ENCODE data around the gene LEKR1. TPM values are rescaled to one million over a fixed set of nuclear protein-coding genes. Genes with fewer than 3 reads are reported as not detected.

Gene LEKR1
- total RNA-seq, result 2.4 and 4.1 TPM in 2 replicates
- long read RNA-seq, partial matches to known transcripts, result 1 of 8 reads
- long read RNA-seq, other reads (novel, unspliced or antisense), result 7 of 8 reads

DNA sequence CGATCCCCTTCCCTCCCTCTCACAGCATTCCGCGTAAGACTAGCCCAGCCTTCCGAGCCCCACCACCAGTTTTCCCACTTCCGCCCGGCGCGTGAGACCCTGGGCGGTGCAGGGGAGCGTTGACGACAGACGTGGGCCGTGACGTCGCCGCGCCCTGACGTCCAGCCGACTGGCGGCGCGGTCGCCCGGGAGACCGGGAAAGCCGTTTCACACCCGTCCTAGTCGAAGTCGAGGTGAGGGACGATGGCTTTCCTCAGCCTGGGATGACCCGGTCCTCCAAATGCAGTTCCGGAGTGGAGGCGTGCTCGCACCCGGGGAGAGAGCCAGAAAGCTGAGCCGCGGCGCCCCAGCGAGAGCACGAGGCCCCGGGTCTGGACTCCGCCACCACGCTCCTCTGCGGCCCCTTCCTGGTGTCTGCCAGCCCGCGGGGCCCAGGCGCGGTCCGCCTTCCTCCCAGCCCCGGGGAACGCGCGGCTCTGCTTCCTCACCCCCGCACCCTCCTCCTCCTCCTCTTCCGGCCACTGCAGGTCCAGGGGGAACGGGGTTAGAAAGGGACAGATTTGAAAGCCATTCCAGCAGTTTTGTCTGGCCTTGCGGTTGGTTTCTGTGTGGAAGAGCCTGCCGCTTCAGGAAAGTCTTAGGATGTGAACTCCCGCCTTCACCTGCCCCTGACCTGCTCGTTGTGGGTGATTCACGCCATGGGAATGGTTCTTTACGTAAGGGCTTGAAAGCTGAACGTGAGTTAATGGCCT is at the start of gene LEKR1:
Gene LEKR1 (plus strand): TSS at position 210 of the 752 bp plus-strand sequence. CDS start 2,977 bp downstream, outside the sequence.
- H3K4me1 Mint-ChIP-seq (ENCODE audit: low read depth), result peaks cover 18% of the 10 kb centered on the region
- H3K36me3 Mint-ChIP-seq (ENCODE audit: insufficient read depth), result no peaks in the 10 kb centered on the region
- no peaks in the 10 kb centered on the region for H3K9me3 Mint-ChIP-seq (ENCODE audit: low read depth)
- DNase-seq (ENCODE audit: low spot score, unreplicated experiment), result peak; percentile 78
- H3K27me3 Mint-ChIP-seq, result no peaks in the 10 kb centered on the region
- TF ChIP-seq, protein P1, sequence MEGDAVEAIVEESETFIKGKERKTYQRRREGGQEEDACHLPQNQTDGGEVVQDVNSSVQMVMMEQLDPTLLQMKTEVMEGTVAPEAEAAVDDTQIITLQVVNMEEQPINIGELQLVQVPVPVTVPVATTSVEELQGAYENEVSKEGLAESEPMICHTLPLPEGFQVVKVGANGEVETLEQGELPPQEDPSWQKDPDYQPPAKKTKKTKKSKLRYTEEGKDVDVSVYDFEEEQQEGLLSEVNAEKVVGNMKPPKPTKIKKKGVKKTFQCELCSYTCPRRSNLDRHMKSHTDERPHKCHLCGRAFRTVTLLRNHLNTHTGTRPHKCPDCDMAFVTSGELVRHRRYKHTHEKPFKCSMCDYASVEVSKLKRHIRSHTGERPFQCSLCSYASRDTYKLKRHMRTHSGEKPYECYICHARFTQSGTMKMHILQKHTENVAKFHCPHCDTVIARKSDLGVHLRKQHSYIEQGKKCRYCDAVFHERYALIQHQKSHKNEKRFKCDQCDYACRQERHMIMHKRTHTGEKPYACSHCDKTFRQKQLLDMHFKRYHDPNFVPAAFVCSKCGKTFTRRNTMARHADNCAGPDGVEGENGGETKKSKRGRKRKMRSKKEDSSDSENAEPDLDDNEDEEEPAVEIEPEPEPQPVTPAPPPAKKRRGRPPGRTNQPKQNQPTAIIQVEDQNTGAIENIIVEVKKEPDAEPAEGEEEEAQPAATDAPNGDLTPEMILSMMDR (IDR thresholded peaks at IDR 0.05; ENCODE audit: unreplicated experiment), result no peak
- H3K27ac Mint-ChIP-seq, result peak within 1 kb of the TSS; percentile 100
- H3K4me3 Mint-ChIP-seq (ENCODE audit: low read depth), result peak within 1 kb of the TSS; percentile 85

DNA sequence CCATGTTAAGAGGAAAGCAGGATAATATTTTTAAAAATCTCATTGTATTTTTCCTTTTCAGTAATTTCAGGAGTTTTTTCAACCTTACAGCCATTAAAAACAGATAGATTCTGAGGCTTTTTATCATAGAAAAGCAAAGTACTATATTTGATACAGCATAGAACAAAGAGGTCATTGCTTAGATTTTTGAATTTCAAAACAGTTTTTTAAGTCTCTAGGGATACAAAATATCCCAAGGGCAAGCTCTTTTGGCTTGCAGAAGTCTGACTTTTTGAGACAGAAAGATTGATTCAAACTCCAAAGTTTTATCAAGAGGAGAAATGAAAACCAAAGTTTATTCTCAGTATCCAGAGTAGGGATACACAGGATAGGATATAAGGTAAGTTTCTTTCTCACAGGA is 49.3 kb upstream of the LEKR1 start:
- no peak overlapping the region for H3K27ac Mint-ChIP-seq
- no peaks in the 10 kb centered on the region for H3K9me3 Mint-ChIP-seq (ENCODE audit: low read depth)

DNA sequence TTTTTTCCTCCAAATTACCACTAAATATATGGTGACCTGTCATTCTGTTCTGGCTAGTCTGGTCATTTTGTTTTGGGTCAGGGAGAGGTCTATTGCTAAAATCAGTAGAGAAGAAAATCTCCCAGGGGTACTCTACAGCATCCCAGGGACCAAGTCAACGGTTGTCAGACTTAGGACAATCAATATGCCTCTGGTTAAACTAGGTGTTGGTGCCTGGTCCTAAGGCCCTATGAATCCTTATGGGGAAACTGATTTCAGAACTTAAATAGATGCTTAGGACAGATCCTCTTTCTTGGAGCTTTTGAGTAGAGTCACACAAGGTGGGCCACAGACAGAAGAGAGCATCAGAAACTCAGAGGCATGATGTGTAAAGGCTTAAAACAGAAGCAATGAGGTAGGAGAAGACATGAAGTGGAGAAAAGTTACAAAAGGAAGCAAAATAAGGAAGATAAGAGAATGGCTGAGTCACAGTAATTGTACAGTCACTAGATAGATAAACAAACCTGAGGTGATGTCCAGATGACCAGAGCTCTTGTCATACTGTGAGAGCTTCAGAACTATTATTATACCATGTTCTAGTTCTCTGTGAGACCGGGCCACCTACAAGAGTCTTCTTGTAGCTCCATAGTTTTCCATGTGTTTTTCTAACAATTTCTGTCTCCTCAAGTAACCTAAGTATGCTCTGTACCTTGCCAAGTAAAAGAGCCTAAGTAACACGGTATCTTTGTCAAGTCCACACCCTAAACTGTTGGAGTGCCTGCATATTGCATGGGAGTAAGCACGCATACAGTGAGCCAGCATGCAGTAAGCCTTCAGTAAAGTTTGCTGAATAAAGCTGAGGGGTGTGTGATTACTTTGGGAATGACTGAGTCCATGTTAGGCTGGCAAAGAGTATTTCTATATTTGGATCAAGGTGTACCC is 44.6 kb upstream of the LEKR1 start:
- TF ChIP-seq, protein P1 (IDR thresholded peaks at IDR 0.05; ENCODE audit: unreplicated experiment), result no peak
- Mint-ChIP-seq H3K27ac (no peak overlapping the region), H3K4me3 (ENCODE audit: low read depth) (no peak overlapping the region), H3K36me3 (ENCODE audit: insufficient read depth) (no peaks in the 10 kb centered on the region), H3K27me3 (no peaks in the 10 kb centered on the region), H3K4me1 (ENCODE audit: low read depth) (no peaks in the 10 kb centered on the region), H3K9me3 (ENCODE audit: low read depth) (no peaks in the 10 kb centered on the region)
- DNase-seq (ENCODE audit: low spot score, unreplicated experiment), result no peak

More for the DNA sequence above, 49.3 kb upstream of the LEKR1 start:
- no peak for DNase-seq (ENCODE audit: low spot score, unreplicated experiment)
- Mint-ChIP-seq H3K27me3 (no peaks in the 10 kb centered on the region), H3K4me1 (ENCODE audit: low read depth) (no peaks in the 10 kb centered on the region), H3K36me3 (ENCODE audit: insufficient read depth) (no peaks in the 10 kb centered on the region), H3K4me3 (ENCODE audit: low read depth) (no peak overlapping the region)
- TF ChIP-seq, protein P1 (IDR thresholded peaks at IDR 0.05; ENCODE audit: unreplicated experiment), result no peak

DNA sequence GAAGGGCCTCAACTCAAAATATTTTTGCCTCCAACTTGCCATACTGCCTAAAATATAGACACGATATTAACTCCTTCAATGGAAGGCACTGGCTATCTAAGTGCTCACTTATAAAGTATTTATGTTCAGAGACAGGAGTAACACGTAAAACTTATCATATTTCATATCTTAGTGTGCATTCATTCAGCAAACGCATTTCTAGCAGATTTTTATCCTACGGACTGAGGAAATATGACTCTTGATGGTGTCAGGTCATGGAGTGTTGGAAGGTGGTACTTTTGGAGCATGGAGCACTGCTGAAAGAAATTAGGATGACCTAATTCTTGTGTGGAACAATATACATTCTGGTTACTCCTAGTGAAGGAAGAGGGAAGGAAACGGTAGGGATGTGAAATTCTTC is 43.8 kb upstream of the LEKR1 start:
- Mint-ChIP-seq H3K4me3 (ENCODE audit: low read depth) (no peak overlapping the region), H3K9me3 (ENCODE audit: low read depth) (no peaks in the 10 kb centered on the region), H3K27me3 (no peaks in the 10 kb centered on the region), H3K4me1 (ENCODE audit: low read depth) (no peaks in the 10 kb centered on the region), H3K27ac (no peak overlapping the region), H3K36me3 (ENCODE audit: insufficient read depth) (no peaks in the 10 kb centered on the region)
- no peak for DNase-seq (ENCODE audit: low spot score, unreplicated experiment)
- TF ChIP-seq, protein P1 (IDR thresholded peaks at IDR 0.05; ENCODE audit: unreplicated experiment), result no peak

DNA sequence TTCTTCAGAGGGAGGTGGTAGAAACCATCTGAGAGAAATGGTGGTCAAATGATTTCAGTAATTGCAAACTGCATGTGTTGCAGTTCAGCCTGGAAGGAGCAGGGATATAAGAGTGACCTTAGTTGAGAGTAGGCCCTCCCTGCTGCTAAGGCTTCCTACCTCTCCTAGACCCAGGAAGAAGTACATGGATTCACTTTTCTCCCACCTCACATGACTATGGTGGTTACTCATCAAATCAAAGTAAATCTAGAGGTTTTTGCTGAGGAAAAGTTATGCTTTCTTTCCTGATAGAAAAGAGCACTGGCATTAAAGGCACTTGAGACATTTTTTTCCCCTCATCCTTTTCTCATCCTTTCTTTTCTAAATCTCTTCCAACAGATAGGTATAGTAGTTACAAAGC is 43.2 kb upstream of the LEKR1 start:
- no peak for DNase-seq (ENCODE audit: low spot score, unreplicated experiment)
- Mint-ChIP-seq H3K36me3 (ENCODE audit: insufficient read depth) (no peaks in the 10 kb centered on the region), H3K9me3 (ENCODE audit: low read depth) (no peaks in the 10 kb centered on the region), H3K4me3 (ENCODE audit: low read depth) (no peak overlapping the region), H3K4me1 (ENCODE audit: low read depth) (no peaks in the 10 kb centered on the region), H3K27me3 (no peaks in the 10 kb centered on the region), H3K27ac (no peak overlapping the region)
- TF ChIP-seq, protein P1 (IDR thresholded peaks at IDR 0.05; ENCODE audit: unreplicated experiment), result no peak
